ENCODE measurements around the gene SH3TC1.

SH3TC1 gene

GRCh38 chr4:8239661-8240060, 40.6 kb downstream of the SH3TC1 start:
- no peaks in the 10 kb centered on the region for H3K9me3 Mint-ChIP-seq
- peaks cover 0 to 7% of the 10 kb centered on the region in 2 donors for H3K27me3 Mint-ChIP-seq
- peaks cover 6 to 7% of the 10 kb centered on the region in 2 donors for H3K4me1 Mint-ChIP-seq (ENCODE audit: low read depth in 2 of 2)
- no peak overlapping the region for H3K27ac Mint-ChIP-seq
- ATAC-seq (replicated peaks) (no peak), DNase-seq (no peak)
- no peaks in the 10 kb centered on the region for H3K36me3 Mint-ChIP-seq (ENCODE audit: insufficient read depth)
- H3K4me3 Mint-ChIP-seq, result no peak overlapping the region

GRCh38 chr4:8240211-8241041, 41.3 kb downstream of the SH3TC1 start:
- no peak for ATAC-seq (replicated peaks)
- Mint-ChIP-seq H3K36me3 (ENCODE audit: insufficient read depth) (no peaks in the 10 kb centered on the region), H3K9me3 (no peaks in the 10 kb centered on the region), H3K27me3 (peaks cover 0 to 8% of the 10 kb centered on the region in 2 donors), H3K4me1 (ENCODE audit: low read depth in 2 of 2) (peaks cover 6 to 7% of the 10 kb centered on the region in 2 donors), H3K27ac (no peak overlapping the region), H3K4me3 (no peak overlapping the region)
- DNase-seq, result no peak

- DNase-seq (no peak), ATAC-seq (replicated peaks) (no peak)
- peak overlapping the region in 1 of 2 donors; percentile 37 for H3K4me3 Mint-ChIP-seq
- H3K4me1 Mint-ChIP-seq (ENCODE audit: low read depth in 2 of 2), result peaks cover 7 to 8% of the 10 kb centered on the region in 2 donors
- peak overlapping the region; percentile 67 to 70 for H3K27ac Mint-ChIP-seq
- H3K36me3 Mint-ChIP-seq (ENCODE audit: insufficient read depth), result no peaks in the 10 kb centered on the region
- H3K9me3 Mint-ChIP-seq, result no peaks in the 10 kb centered on the region
- H3K27me3 Mint-ChIP-seq, result peaks cover 0 to 16% of the 10 kb centered on the region in 2 donors
Observed at GRCh38 chr4:8241211-8241779, 42.2 kb downstream of the SH3TC1 start.

- Mint-ChIP-seq H3K36me3 (ENCODE audit: insufficient read depth) (no peaks in the 10 kb centered on the region), H3K27ac (peak overlapping the region; percentile 67 to 70), H3K27me3 (peaks cover 0 to 16% of the 10 kb centered on the region in 2 donors), H3K4me1 (ENCODE audit: low read depth in 2 of 2) (peaks cover 7 to 8% of the 10 kb centered on the region in 2 donors), H3K4me3 (peak overlapping the region in 1 of 2 donors; percentile 37), H3K9me3 (no peaks in the 10 kb centered on the region)
- ATAC-seq (replicated peaks) (peak; percentile 93), DNase-seq (peak; percentile 79 to 86 (median 81))
Observed at GRCh38 chr4:8241895-8242696, 43.0 kb downstream of the SH3TC1 start.

GRCh38 chr4:8242782-8243560, 43.9 kb downstream of the SH3TC1 start:
- H3K36me3 Mint-ChIP-seq (ENCODE audit: insufficient read depth), result no peaks in the 10 kb centered on the region
- H3K27me3 Mint-ChIP-seq, result peaks cover 2 to 16% of the 10 kb centered on the region in 2 donors
- H3K27ac Mint-ChIP-seq, result no peak overlapping the region
- H3K4me3 Mint-ChIP-seq, result no peak overlapping the region
- peaks cover 7 to 8% of the 10 kb centered on the region in 2 donors for H3K4me1 Mint-ChIP-seq (ENCODE audit: low read depth in 2 of 2)
- ATAC-seq (replicated peaks), result no peak
- H3K9me3 Mint-ChIP-seq, result no peaks in the 10 kb centered on the region
- DNase-seq, result no peak

- DNase-seq (no peak), ATAC-seq (replicated peaks) (no peak)
- Mint-ChIP-seq H3K9me3 (no peaks in the 10 kb centered on the region), H3K27ac (no peak overlapping the region), H3K36me3 (ENCODE audit: insufficient read depth) (no peaks in the 10 kb centered on the region), H3K27me3 (peaks cover 6 to 16% of the 10 kb centered on the region in 2 donors), H3K4me1 (ENCODE audit: low read depth in 2 of 2) (peaks cover 7 to 8% of the 10 kb centered on the region in 2 donors), H3K4me3 (no peak overlapping the region)
Observed at GRCh38 chr4:8244001-8244757, 45.1 kb downstream of the SH3TC1 start.

- DNase-seq, result no peak
- H3K4me1 Mint-ChIP-seq (ENCODE audit: low read depth in 2 of 2), result peaks cover 7 to 8% of the 10 kb centered on the region in 2 donors
- H3K4me3 Mint-ChIP-seq, result no peak overlapping the region
- no peak for ATAC-seq (replicated peaks)
- H3K9me3 Mint-ChIP-seq, result no peaks in the 10 kb centered on the region
- H3K36me3 Mint-ChIP-seq (ENCODE audit: insufficient read depth), result no peaks in the 10 kb centered on the region
- no peak overlapping the region for H3K27ac Mint-ChIP-seq
- peaks cover 6 to 16% of the 10 kb centered on the region in 2 donors for H3K27me3 Mint-ChIP-seq
Observed at GRCh38 chr4:8244931-8245460, 45.9 kb downstream of the SH3TC1 start.

GRCh38 chr4:8245884-8246833, 47.1 kb downstream of the SH3TC1 start:
- DNase-seq (no peak), ATAC-seq (replicated peaks) (no peak)
- peaks cover 6 to 16% of the 10 kb centered on the region in 2 donors for H3K27me3 Mint-ChIP-seq
- H3K27ac Mint-ChIP-seq, result no peak overlapping the region
- peaks cover 7 to 8% of the 10 kb centered on the region in 2 donors for H3K4me1 Mint-ChIP-seq (ENCODE audit: low read depth in 2 of 2)
- no peaks in the 10 kb centered on the region for H3K9me3 Mint-ChIP-seq
- H3K4me3 Mint-ChIP-seq, result no peak overlapping the region
- no peaks in the 10 kb centered on the region for H3K36me3 Mint-ChIP-seq (ENCODE audit: insufficient read depth)

GRCh38 chr4:8247047-8247930, 48.2 kb downstream of the SH3TC1 start:
- DNase-seq, result no peak
- H3K9me3 Mint-ChIP-seq, result no peaks in the 10 kb centered on the region
- no peak for ATAC-seq (replicated peaks)
- peaks cover 0 to 2% of the 10 kb centered on the region in 2 donors for H3K4me1 Mint-ChIP-seq (ENCODE audit: low read depth in 2 of 2)
- H3K4me3 Mint-ChIP-seq, result no peak overlapping the region
- no peaks in the 10 kb centered on the region for H3K36me3 Mint-ChIP-seq (ENCODE audit: insufficient read depth)
- peaks cover 6 to 16% of the 10 kb centered on the region in 2 donors for H3K27me3 Mint-ChIP-seq
- peak overlapping the region in 1 of 2 donors; percentile 38 for H3K27ac Mint-ChIP-seq

GRCh38 chr4:8248091-8248490, 49.0 kb downstream of the SH3TC1 start:
- Mint-ChIP-seq H3K27me3 (peaks cover 6 to 16% of the 10 kb centered on the region in 2 donors), H3K36me3 (ENCODE audit: insufficient read depth) (no peaks in the 10 kb centered on the region), H3K27ac (peak overlapping the region in 1 of 2 donors; percentile 38), H3K4me1 (ENCODE audit: low read depth in 2 of 2) (peaks cover 0 to 4% of the 10 kb centered on the region in 2 donors), H3K4me3 (no peak overlapping the region), H3K9me3 (no peaks in the 10 kb centered on the region)
- no peak for ATAC-seq (replicated peaks)
- DNase-seq, result no peak

GRCh38 chr4:8250227-8250626, 51.1 kb downstream of the SH3TC1 start:
- Mint-ChIP-seq H3K36me3 (ENCODE audit: insufficient read depth) (no peaks in the 10 kb centered on the region), H3K27ac (peak overlapping the region in 1 of 2 donors; percentile 20), H3K9me3 (no peaks in the 10 kb centered on the region), H3K4me1 (ENCODE audit: low read depth in 2 of 2) (peaks cover 0 to 4% of the 10 kb centered on the region in 2 donors), H3K27me3 (peaks cover 6 to 9% of the 10 kb centered on the region in 2 donors), H3K4me3 (no peak overlapping the region)
- ATAC-seq (replicated peaks) (no peak), DNase-seq (no peak)

All from effector memory CD8-positive, alpha-beta T cell (primary cell).